ENCODE measurements around the gene GUCA1C.
A peak's percentile ranks its signal among the peaks of the same experiment; 100 is the strongest.

Gene GUCA1C

GRCh38 chr3:108953700-108954099 lies at the start of gene GUCA1C:
Gene GUCA1C, minus strand, starts transcription at chr3:108953879. Its CDS starts 117 bp downstream, at chr3:108953762.
- DNase-seq (ENCODE audit: low read depth in 2 of 2): no peak

- no peak for DNase-seq (ENCODE audit: low read depth in 2 of 2)
Measured at GRCh38 chr3:108998436-108998835, 44.8 kb upstream of the GUCA1C start.

DNA sequence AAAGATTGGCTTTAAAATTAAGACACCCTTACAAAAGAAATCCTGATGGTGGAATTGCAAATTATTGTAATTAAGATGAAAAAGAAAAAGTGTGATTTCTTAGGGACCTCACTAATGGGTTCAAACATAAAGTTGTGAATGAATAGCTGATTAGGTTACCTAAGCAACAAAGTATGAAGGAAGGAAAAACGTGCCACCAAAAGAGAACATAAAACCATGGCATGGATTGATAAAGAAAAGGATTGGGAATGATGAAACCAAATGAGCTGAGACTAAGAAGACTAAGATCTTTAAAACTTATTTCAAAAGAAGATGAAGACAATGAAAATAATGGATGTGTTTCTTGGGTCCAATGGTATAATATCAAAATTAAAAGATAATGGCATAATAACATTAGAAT lies 32.2 kb upstream of the GUCA1C start:
- DNase-seq (ENCODE audit: low read depth in 2 of 2): no peak

GRCh38 chr3:108983051-108983450 lies 29.4 kb upstream of the GUCA1C start:
- DNase-seq (ENCODE audit: low read depth in 2 of 2): no peak

DNA sequence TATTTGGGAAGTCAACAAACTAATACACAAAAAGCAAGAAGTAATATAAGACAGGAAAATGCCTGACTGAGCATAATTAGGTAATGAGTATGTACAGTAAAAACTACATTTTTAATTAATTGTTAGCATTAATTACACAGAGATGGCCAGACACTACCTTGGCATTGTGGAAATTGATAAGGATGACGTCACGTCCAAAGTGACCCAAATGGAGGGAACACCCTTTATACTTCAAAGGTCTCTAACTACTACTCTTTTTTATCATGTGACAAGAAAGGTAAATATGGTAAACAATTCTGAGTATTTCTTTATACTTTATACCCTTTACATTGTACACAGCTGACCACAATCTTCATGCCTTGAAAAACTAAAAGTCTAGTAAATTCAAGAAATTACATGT lies 22.4 kb upstream of the GUCA1C start:
- DNase-seq (ENCODE audit: low read depth in 2 of 2): no peak

DNA sequence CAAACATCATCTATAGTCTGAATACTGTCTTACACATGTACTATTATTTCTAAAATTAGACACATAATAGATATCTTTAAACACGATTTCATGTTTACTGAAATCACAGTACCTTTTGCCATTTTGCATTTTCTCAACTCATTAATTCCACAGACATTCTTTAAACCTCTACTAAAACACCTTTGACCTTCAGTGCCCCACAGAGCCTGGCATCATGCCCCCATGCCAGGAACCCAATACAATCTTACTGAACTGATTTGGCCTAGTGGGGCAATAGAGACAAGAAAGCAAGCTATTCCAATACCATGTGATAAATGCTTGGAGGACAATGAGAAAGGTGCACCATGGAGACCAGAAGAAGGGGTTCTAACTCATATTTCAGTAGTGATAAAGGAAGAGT lies 19.3 kb upstream of the GUCA1C start:
- DNase-seq (ENCODE audit: low read depth in 2 of 2): no peak

DNA sequence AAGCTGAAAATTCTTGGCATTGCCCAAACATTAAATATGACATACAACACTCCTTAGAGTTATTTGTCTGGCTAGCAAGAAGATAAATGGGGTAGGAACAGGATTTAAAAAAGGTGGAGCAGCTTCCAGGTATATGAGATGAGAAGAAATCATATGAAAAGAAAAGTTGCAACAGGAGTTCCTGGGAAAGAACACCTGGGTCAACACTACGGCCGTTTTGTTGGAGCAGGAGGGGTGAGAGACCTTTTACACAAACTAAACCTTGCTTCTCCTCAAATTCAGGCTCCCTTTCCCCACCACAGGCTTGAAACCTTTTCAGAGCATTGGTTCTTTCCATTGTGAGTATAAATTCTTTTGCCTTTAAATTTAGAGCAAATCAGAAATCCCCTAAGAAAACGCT lies 18.8 kb upstream of the GUCA1C start:
- no peak for DNase-seq (ENCODE audit: low read depth in 2 of 2)

- no peak for DNase-seq (ENCODE audit: low read depth in 2 of 2)
Measured at GRCh38 chr3:108970561-108970960, 16.9 kb upstream of the GUCA1C start.

- no peak for DNase-seq (ENCODE audit: low read depth in 2 of 2)
Measured at GRCh38 chr3:108966773-108967172, 13.1 kb upstream of the GUCA1C start.

- DNase-seq (ENCODE audit: low read depth in 2 of 2): no peak
Measured at GRCh38 chr3:108959017-108959416, 5.3 kb upstream of the GUCA1C start.

GRCh38 chr3:108953210-108953609 lies 469 bp downstream of the GUCA1C start:
- DNase-seq (ENCODE audit: low read depth in 2 of 2): no peak

- no peak for DNase-seq (ENCODE audit: low read depth in 2 of 2)
Measured at GRCh38 chr3:108951820-108952501, 1.7 kb downstream of the GUCA1C start.

DNA sequence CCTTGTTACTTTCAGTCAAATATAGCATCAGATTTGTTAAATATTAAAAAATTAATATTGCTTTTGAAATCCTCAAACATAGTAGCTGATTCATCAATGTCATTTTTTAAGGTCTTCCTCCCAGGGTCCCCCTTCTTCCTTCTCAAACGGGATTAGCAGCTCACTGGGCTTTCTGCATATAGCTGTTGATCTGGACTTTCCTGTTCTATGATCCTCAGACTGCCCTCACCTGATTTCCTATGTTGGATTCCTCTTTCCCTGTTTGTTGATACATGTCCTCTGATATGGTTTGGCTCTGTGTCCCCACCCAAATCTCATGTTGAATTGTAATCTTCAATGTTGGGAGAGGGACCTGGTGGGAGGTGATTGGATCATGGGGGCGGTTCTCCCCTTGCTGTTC lies 5.8 kb downstream of the GUCA1C start:
- DNase-seq (ENCODE audit: low read depth in 2 of 2): no peak

GRCh38 chr3:108946292-108947285 lies 7.1 kb downstream of the GUCA1C start:
- no peak for DNase-seq (ENCODE audit: low read depth in 2 of 2)

DNA sequence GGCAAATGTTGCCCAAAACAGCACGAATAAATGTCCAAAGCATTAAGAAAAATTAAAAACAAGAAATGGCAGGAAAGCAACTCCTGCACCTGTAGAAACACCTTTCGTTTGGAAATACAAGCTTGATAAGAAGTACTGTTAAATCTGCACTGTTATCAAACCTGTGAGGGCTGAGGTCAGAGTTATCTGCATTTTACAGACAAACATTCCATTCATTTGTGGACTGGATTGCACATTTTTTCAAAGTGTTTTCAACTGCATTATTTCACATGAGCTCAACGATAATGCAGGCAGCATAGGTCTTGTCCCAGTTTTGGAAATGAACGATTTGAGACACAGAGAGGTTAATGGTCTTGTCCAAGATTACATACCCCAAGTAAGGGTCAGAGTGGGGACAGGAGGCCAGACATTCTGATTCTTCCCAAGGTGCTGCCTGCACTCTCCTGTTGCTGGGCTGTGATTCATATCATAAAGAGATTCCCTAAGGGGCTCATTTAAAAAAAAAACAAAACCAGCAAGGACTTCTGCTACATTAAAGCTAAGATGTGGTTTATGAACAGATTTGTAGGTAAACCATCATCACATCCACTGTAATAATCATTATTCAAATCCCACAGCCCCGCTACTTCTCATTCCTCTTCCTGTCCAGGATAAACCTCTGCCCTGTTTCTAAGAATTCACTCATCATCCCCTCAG lies 13.0 kb downstream of the GUCA1C start:
- DNase-seq (ENCODE audit: low read depth in 2 of 2): no peak

GRCh38 chr3:108940166-108940565 lies 13.5 kb downstream of the GUCA1C start:
- no peak for DNase-seq (ENCODE audit: low read depth in 2 of 2)

- no peak for DNase-seq (ENCODE audit: low read depth in 2 of 2)
Measured at GRCh38 chr3:108936924-108937689, 16.6 kb downstream of the GUCA1C start.

DNA sequence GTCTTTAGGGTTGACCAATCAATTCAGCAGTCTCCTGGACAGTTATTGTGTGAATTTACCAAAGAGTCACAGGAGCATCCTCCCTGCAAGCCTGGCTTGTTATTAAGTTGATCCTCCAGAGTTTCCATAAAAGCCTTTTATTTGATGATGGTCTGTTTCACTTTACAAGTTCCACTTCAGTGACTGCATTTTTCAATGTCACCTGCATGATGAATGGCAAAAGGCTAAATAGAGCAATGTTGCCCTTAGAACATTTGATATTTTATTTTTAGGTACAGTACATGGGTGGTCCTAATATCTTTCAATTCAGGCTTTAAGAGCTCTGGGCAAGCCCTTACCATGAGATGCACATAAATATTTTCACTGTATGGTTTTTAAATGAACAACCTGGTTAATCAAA lies 22.6 kb downstream of the GUCA1C start:
- no peak for DNase-seq (ENCODE audit: low read depth in 2 of 2)

GRCh38 chr3:108918866-108919265 lies 34.8 kb downstream of the GUCA1C start:
- no peak for DNase-seq (ENCODE audit: low read depth in 2 of 2)

DNA sequence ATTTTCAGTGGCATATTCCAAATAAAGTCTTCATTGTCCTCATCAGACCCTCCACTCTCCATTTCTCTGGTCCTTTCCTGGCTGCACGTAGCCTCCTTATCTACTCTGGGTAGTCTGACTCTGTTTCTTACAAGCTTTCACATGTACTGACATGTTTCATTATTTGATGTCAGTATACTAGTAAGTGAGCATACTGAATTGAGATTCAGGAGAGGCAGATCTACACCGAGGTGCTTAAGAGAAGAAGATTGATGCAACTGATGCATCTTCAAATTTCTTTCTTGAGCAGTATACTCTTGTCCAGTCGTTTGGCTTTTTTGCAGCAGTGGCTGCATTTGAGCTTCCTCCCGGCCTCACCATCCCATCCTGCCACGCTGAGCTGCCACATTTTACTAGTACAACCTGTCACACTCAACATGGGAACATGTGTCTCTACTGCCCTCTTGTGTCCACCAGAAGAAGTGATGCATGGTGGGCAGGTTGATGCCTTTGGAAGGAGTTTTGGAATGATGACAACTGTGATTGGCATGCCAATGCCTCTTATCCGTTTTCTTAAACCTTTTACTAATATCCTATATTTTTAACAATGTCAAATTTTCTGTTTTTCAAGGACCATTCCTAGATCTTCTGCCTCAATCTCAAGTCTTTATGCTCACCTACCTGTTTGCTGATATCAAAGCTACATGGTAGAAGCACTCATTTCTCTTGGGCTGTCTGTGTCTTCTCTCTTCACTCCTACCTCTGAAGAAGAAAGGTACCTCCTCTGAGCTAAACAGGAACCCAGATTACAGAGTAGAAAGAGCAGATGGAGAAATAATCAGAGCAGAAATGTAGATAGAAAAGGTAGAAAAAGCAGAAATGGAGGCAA lies 38.7 kb downstream of the GUCA1C start:
- DNase-seq (ENCODE audit: low read depth in 2 of 2): peak; percentile 39 to 53

- DNase-seq (ENCODE audit: low read depth in 2 of 2): no peak
Measured at GRCh38 chr3:108909799-108910198, 43.9 kb downstream of the GUCA1C start.
